ENCODE results near the gene C1orf52.
A peak's percentile ranks its signal among the peaks of the same experiment; 100 is the strongest.

C1orf52 gene

GRCh38 chr1:85208488-85208887 lies 51.0 kb downstream of the C1orf52 start:
- no peaks in the 10 kb centered on the region for H3K36me3 ChIP-seq (ENCODE audit: control insufficient read depth in 2 of 2, insufficient read depth in 2 of 2, low read length in 2 of 2)
- no peaks in the 10 kb centered on the region for H3K9me3 ChIP-seq (ENCODE audit: control insufficient read depth in 2 of 2, low read length in 2 of 2)
- H3K27me3 ChIP-seq (ENCODE audit: control insufficient read depth in 1 of 2, insufficient read depth in 2 of 2, low read length in 2 of 2): no peaks in the 10 kb centered on the region
- H3K27ac ChIP-seq (ENCODE audit: low read length): no peak overlapping the region
- H3K9ac ChIP-seq (ENCODE audit: low read length in 2 of 2): no peak overlapping the region
- H3K4me3 ChIP-seq (ENCODE audit: low read length in 2 of 2): no peak overlapping the region
- H3K4me1 ChIP-seq (ENCODE audit: control insufficient read depth, insufficient read depth, low read length): no peaks in the 10 kb centered on the region

- no peak overlapping the region for H3K9ac ChIP-seq (ENCODE audit: low read length in 2 of 2)
- H3K27me3 ChIP-seq (ENCODE audit: control insufficient read depth in 1 of 2, insufficient read depth in 2 of 2, low read length in 2 of 2): no peaks in the 10 kb centered on the region
Observed at GRCh38 chr1:85203573-85204171, 55.8 kb downstream of the C1orf52 start.

GRCh38 chr1:85202864-85203255 lies 56.6 kb downstream of the C1orf52 start:
- H3K36me3 ChIP-seq (ENCODE audit: control insufficient read depth in 2 of 2, insufficient read depth in 2 of 2, low read length in 2 of 2): no peaks in the 10 kb centered on the region
- H3K27me3 ChIP-seq (ENCODE audit: control insufficient read depth in 1 of 2, insufficient read depth in 2 of 2, low read length in 2 of 2): no peaks in the 10 kb centered on the region
- H3K4me1 ChIP-seq (ENCODE audit: control insufficient read depth, insufficient read depth, low read length): no peaks in the 10 kb centered on the region
- H3K27ac ChIP-seq (ENCODE audit: low read length): no peak overlapping the region
- no peaks in the 10 kb centered on the region for H3K9me3 ChIP-seq (ENCODE audit: control insufficient read depth in 2 of 2, low read length in 2 of 2)
- H3K4me3 ChIP-seq (ENCODE audit: low read length in 2 of 2): peak overlapping the region; percentile 90 to 91
- peak overlapping the region in 1 of 2 donors; percentile 97 for H3K9ac ChIP-seq (ENCODE audit: low read length in 2 of 2)

More at GRCh38 chr1:85203573-85204171, 55.8 kb downstream of the C1orf52 start:
- Histone ChIP-seq H3K36me3 (ENCODE audit: control insufficient read depth in 2 of 2, insufficient read depth in 2 of 2, low read length in 2 of 2) (no peaks in the 10 kb centered on the region), H3K4me3 (ENCODE audit: low read length in 2 of 2) (no peak overlapping the region), H3K4me1 (ENCODE audit: control insufficient read depth, insufficient read depth, low read length) (no peaks in the 10 kb centered on the region), H3K9me3 (ENCODE audit: control insufficient read depth in 2 of 2, low read length in 2 of 2) (no peaks in the 10 kb centered on the region), H3K27ac (ENCODE audit: low read length) (no peak overlapping the region)

GRCh38 chr1:85202092-85202863 lies 57.2 kb downstream of the C1orf52 start:
- Histone ChIP-seq H3K9ac (ENCODE audit: low read length in 2 of 2) (peak overlapping the region; percentile 80 to 97), H3K27me3 (ENCODE audit: control insufficient read depth in 1 of 2, insufficient read depth in 2 of 2, low read length in 2 of 2) (no peaks in the 10 kb centered on the region), H3K27ac (ENCODE audit: low read length) (peak overlapping the region; percentile 94), H3K9me3 (ENCODE audit: control insufficient read depth in 2 of 2, low read length in 2 of 2) (no peaks in the 10 kb centered on the region), H3K4me3 (ENCODE audit: low read length in 2 of 2) (peak overlapping the region; percentile 90 to 91), H3K36me3 (ENCODE audit: control insufficient read depth in 2 of 2, insufficient read depth in 2 of 2, low read length in 2 of 2) (no peaks in the 10 kb centered on the region), H3K4me1 (ENCODE audit: control insufficient read depth, insufficient read depth, low read length) (no peaks in the 10 kb centered on the region)

- Histone ChIP-seq H3K4me3 (ENCODE audit: low read length in 2 of 2) (peak overlapping the region; percentile 90 to 91), H3K4me1 (ENCODE audit: control insufficient read depth, insufficient read depth, low read length) (no peaks in the 10 kb centered on the region), H3K36me3 (ENCODE audit: control insufficient read depth in 2 of 2, insufficient read depth in 2 of 2, low read length in 2 of 2) (no peaks in the 10 kb centered on the region), H3K9ac (ENCODE audit: low read length in 2 of 2) (peak overlapping the region; percentile 80 to 97), H3K27ac (ENCODE audit: low read length) (peak overlapping the region; percentile 94), H3K27me3 (ENCODE audit: control insufficient read depth in 1 of 2, insufficient read depth in 2 of 2, low read length in 2 of 2) (no peaks in the 10 kb centered on the region), H3K9me3 (ENCODE audit: control insufficient read depth in 2 of 2, low read length in 2 of 2) (no peaks in the 10 kb centered on the region)
Observed at GRCh38 chr1:85201340-85202091, 57.9 kb downstream of the C1orf52 start.

GRCh38 chr1:85200463-85201339 lies 58.8 kb downstream of the C1orf52 start, which contains the start of gene SYDE2:
Gene SYDE2, minus strand, starts transcription at chr1:85201016. Its CDS starts 20 bp downstream, at chr1:85200996.
- Histone ChIP-seq H3K9me3 (ENCODE audit: control insufficient read depth in 2 of 2, low read length in 2 of 2) (no peaks in the 10 kb centered on the region), H3K9ac (ENCODE audit: low read length in 2 of 2) (peak within 1 kb of the TSS; percentile 80 to 97), H3K27ac (ENCODE audit: low read length) (peak within 1 kb of the TSS; percentile 94), H3K27me3 (ENCODE audit: control insufficient read depth in 1 of 2, insufficient read depth in 2 of 2, low read length in 2 of 2) (no peaks in the 10 kb centered on the region), H3K36me3 (ENCODE audit: control insufficient read depth in 2 of 2, insufficient read depth in 2 of 2, low read length in 2 of 2) (no peaks in the 10 kb centered on the region), H3K4me1 (ENCODE audit: control insufficient read depth, insufficient read depth, low read length) (no peaks in the 10 kb centered on the region), H3K4me3 (ENCODE audit: low read length in 2 of 2) (peak within 1 kb of the TSS; percentile 90 to 91)

Data from stomach smooth muscle (tissue), 2 donors.